Nephron (organoid): ENCODE data around the gene HORMAD2.

ENCODE experiments used
- H3K27ac Mint-ChIP-seq, 3 experiments: 2 replicates each; pipeline ENCODE4 v1.8.0; 2020; ENCODE audit warnings: mixed read lengths in 3 of 3, mild to moderate bottlenecking in 2 of 3, moderate library complexity in 1 of 3
- H3K27me3 Mint-ChIP-seq: 2 replicates; pipeline ENCODE4 v1.8.0; 2021; ENCODE audit warnings: low read depth, mild to moderate bottlenecking, moderate library complexity, mixed read lengths
- H3K36me3 Mint-ChIP-seq: 2 replicates; pipeline ENCODE4 v1.8.0; 2020; ENCODE audit warnings: low read depth, mixed read lengths
- H3K4me1 Mint-ChIP-seq: 2 replicates; pipeline ENCODE4 v1.8.0; 2020; ENCODE audit warnings: mixed read lengths
- H3K4me3 Mint-ChIP-seq, 3 experiments: 2 replicates each; pipeline ENCODE4 v1.8.0; 2020; ENCODE audit warnings: mild to moderate bottlenecking in 3 of 3, mixed read lengths in 3 of 3, moderate library complexity in 2 of 3
- H3K9me3 Mint-ChIP-seq: 2 replicates; pipeline ENCODE4 v1.8.0; 2020; ENCODE audit warnings: mixed read lengths
- CTCF ChIP-seq, 3 experiments: fragments of 200-600 bp; sonication (generic); IDR thresholded peaks; one replicate each; pipeline ENCODE4 v1.5.0; 2021; ENCODE audit warnings: antibody characterized with exemption in 3 of 3; ENCODE audit not compliant: unreplicated experiment in 3 of 3

Gene HORMAD2

GRCh38 chr22:30104501-30105156 is 24.4 kb downstream of the HORMAD2 start:
- Mint-ChIP-seq H3K9me3 (no peaks in the 10 kb centered on the region), H3K4me3 (no peak overlapping the region), H3K27ac (no peak overlapping the region), H3K36me3 (no peaks in the 10 kb centered on the region), H3K27me3 (peaks cover 7% of the 10 kb centered on the region), H3K4me1 (no peaks in the 10 kb centered on the region)
- no peak for TF ChIP-seq CTCF (IDR thresholded peaks at IDR 0.05; ENCODE audit: unreplicated experiment in 3 of 3)

DNA sequence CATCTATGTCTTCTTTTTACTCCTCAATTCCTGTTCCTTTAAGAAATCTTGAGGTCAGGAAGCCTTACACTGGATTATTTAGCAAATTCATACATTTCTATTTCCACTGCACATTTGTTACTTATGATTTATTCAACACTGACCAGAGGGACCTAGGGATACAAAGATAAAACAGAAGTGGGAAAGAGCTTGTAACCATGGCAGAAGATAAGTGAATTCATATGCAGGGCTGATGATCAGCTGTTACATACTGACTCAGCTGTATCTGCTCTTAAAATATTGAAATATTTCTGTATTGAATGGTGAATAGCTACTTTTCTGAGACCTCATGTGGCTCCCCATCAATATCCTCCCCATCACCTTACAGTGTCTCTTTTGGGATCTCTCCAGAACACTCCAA is 25.2 kb downstream of the HORMAD2 start:
- Mint-ChIP-seq H3K27ac (no peak overlapping the region), H3K27me3 (peaks cover 7% of the 10 kb centered on the region), H3K9me3 (no peaks in the 10 kb centered on the region), H3K36me3 (no peaks in the 10 kb centered on the region), H3K4me1 (no peaks in the 10 kb centered on the region), H3K4me3 (no peak overlapping the region)
- no peak for TF ChIP-seq CTCF (IDR thresholded peaks at IDR 0.05; ENCODE audit: unreplicated experiment in 3 of 3)

- Mint-ChIP-seq H3K36me3 (no peaks in the 10 kb centered on the region), H3K27ac (no peak overlapping the region), H3K4me3 (no peak overlapping the region), H3K4me1 (no peaks in the 10 kb centered on the region), H3K27me3 (peaks cover under 1% of the 10 kb centered on the region), H3K9me3 (no peaks in the 10 kb centered on the region)
- no peak for TF ChIP-seq CTCF (IDR thresholded peaks at IDR 0.05; ENCODE audit: unreplicated experiment in 3 of 3)
These were observed 33.2 kb downstream of the HORMAD2 start for GRCh38 chr22:30113494-30113893.

GRCh38 chr22:30114361-30114760 is 34.1 kb downstream of the HORMAD2 start:
- Mint-ChIP-seq H3K9me3 (no peaks in the 10 kb centered on the region), H3K4me1 (no peaks in the 10 kb centered on the region), H3K36me3 (no peaks in the 10 kb centered on the region), H3K27ac (no peak overlapping the region), H3K27me3 (no peaks in the 10 kb centered on the region), H3K4me3 (no peak overlapping the region)
- no peak for TF ChIP-seq CTCF (IDR thresholded peaks at IDR 0.05; ENCODE audit: unreplicated experiment in 3 of 3)

DNA sequence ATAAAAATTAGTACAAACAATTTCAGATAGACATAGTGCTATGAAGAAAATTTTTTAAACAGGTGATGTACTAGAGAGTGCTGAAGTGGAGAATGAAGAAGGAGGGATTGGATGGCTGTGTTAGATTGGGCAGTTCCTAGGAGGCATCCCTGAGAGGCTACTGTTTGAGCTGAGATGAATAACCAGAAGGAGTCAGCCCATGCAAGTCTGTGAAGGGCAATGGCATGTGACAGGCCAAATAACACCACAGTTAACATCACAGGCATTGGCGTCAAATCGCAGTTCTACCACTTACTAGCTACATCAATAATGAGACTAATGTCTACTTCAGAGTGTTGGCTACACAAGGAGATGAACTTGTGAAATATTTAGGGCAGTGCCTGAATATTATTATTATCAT is 35.4 kb downstream of the HORMAD2 start:
- no peak for TF ChIP-seq CTCF (IDR thresholded peaks at IDR 0.05; ENCODE audit: unreplicated experiment in 3 of 3)
- H3K27ac Mint-ChIP-seq: no peak overlapping the region
- H3K4me1 Mint-ChIP-seq: no peaks in the 10 kb centered on the region
- H3K36me3 Mint-ChIP-seq: no peaks in the 10 kb centered on the region
- no peaks in the 10 kb centered on the region for H3K9me3 Mint-ChIP-seq
- no peak overlapping the region for H3K4me3 Mint-ChIP-seq
- H3K27me3 Mint-ChIP-seq: no peaks in the 10 kb centered on the region

DNA sequence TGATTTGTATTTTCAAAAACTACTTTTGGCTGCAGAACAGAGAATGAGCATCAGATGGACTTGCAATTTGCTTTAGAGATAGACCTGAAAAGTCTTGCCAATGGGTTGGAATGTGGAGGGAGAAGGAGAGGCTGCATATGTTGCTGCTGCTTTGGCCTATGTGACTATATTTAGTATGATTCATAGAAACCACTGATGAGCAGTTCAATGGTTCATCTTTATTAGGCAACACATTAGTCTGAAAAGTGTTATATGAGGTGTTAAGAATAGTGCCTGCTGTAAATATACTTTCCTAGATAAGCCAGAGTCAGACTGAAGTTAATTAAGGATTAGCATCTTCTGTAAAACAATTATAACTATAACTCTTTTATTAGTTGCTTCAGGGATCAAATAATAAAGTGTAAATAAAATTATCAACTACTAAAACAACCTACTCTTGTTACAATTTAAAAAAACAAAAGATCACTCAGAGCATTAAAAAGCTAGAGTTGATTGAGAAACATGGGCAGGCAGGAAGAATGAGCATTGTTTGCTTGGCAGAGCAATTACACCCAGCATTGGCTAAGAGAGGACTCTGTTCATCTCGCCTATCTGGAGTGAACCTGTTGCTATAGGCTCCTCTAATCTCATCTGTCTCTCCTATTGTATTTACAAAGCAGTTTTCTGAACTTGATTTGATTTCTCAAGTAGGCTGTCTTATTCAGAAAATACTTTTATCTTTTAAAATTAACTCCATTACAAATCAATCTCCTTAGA is 36.3 kb downstream of the HORMAD2 start:
- Mint-ChIP-seq H3K36me3 (no peaks in the 10 kb centered on the region), H3K4me3 (no peak overlapping the region), H3K27ac (no peak overlapping the region), H3K4me1 (no peaks in the 10 kb centered on the region), H3K9me3 (no peaks in the 10 kb centered on the region), H3K27me3 (no peaks in the 10 kb centered on the region)
- TF ChIP-seq CTCF (IDR thresholded peaks at IDR 0.05; ENCODE audit: unreplicated experiment in 3 of 3): no peak
